ENCODE results near the gene TNFSF9. TPM values are rescaled to one million over a fixed set of nuclear protein-coding genes. Genes with fewer than 3 reads are reported as not detected.

The TNFSF9 gene
- total and polyA plus RNA-seq, 2 of the 8 experiments (the other 6 are each of a cell fraction or from before 2014, with no cell fraction given), result 1.7 to 4.4 TPM

DNA sequence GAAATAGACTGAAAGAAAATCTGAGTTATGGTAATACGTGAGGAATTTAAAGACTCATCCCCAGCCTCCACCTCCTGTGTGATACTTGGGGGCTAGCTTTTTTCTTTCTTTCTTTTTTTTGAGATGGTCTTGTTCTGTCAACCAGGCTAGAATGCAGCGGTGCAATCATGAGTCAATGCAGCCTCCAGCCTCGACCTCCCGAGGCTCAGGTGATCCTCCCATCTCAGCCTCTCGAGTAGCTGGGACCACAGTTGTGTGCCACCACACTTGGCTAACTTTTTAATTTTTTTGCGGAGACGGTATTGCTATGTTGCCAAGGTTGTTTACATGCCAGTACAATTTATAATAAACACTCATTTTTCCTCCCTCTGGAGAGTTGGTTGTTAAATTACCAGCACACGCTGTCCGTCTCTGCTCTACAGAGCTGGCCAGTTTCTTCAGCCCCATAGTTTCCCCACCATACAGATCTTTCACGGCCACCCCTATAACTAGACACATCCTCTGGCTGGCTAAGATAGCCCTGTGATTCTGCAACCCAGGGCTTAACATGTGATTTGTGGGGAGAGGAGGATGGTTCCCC lies 4.8 kb downstream of the TNFSF9 start:
- no peaks in the 10 kb centered on the region for H3K79me2 ChIP-seq (ENCODE audit: control insufficient read depth in 1 of 2, insufficient read depth in 2 of 2, low read length in 2 of 2)
- no peak overlapping the region for H2BK5ac ChIP-seq (ENCODE audit: low read depth, low read length)
- no peak for FAIRE-seq
- H3K18ac ChIP-seq (ENCODE audit: extremely low read depth, low read length), result no peak overlapping the region
- no peak overlapping the region for H2BK120ac ChIP-seq (replicated peaks; ENCODE audit: low read depth, low read length)
- H3K27ac ChIP-seq (ENCODE audit: low read depth, low read length), result no peak overlapping the region
- H3K79me1 ChIP-seq (ENCODE audit: low read depth, low read length), result peaks cover 4% of the 10 kb centered on the region
- H3K9ac ChIP-seq (replicated peaks in 1 of 4; ENCODE audit: extremely low read depth in 1 of 4, low read depth in 3 of 4, low read length in 3 of 4), result no peak overlapping the region
- WGBS, 2 experiments (ENCODE audit: extremely low coverage in 1 of 2, insufficient coverage in 1 of 2, insufficient read length in 1 of 2, insufficient replicate concordance in 2 of 2, low coverage in 1 of 2, low lambda C conversion rate in 2 of 2, missing lambda C conversion rate in 1 of 2), result 87% methylated on average over 10 of the region's 10 CpGs; no CpG with 5 or more reads in 1 of the 2 experiments
- ChIA-PET POLR2A (ENCODE audit: partially characterized antibody) (interaction anchor here (0.6 to 6.7 kb wide), 5 partner anchors 12 to 432 kb away, joined by 3 to 72 read pairs (median 3); no protein-coding TSS in a partner anchor), CTCF (ENCODE audit: partially characterized antibody) (interaction anchor here (0.6 to 1.9 kb wide), 4 partner anchors 16 to 327 kb away, joined by 4 to 7 read pairs (median 5); no protein-coding TSS in a partner anchor)
- H4K20me1 ChIP-seq (replicated peaks in 1 of 2; ENCODE audit: control insufficient read depth in 1 of 2, insufficient read depth in 2 of 2, low read length in 2 of 2), result peaks cover 0 to 4% of the 10 kb centered on the region in 2 experiments
- H3K4ac ChIP-seq (replicated peaks; ENCODE audit: insufficient read length, low read depth, low read length), result no peak overlapping the region
- H2BK20ac ChIP-seq (ENCODE audit: low read length), result no peak overlapping the region
- H2BK15ac ChIP-seq (ENCODE audit: low read length), result no peak overlapping the region
- peaks cover 17 to 35% (median 30%) of the 10 kb centered on the region in 4 experiments for H3K27me3 ChIP-seq (replicated peaks in 1 of 4; ENCODE audit: control insufficient read depth in 3 of 4, extremely low read depth in 1 of 4, insufficient read depth in 3 of 4, low read length in 3 of 4)
- no peak overlapping the region for H3K23ac ChIP-seq (ENCODE audit: insufficient read length)
- no peak overlapping the region for H3K4me2 ChIP-seq (ENCODE audit: insufficient read depth in 1 of 2, low read depth in 2 of 2, low read length in 2 of 2)
- H3K14ac ChIP-seq (ENCODE audit: insufficient read length), result no peak overlapping the region
- H3K36me3 ChIP-seq (ENCODE audit: control insufficient read depth in 2 of 4, insufficient read depth in 4 of 4, low read length in 3 of 4), result no peaks in the 10 kb centered on the region; a peak in 1 of 8 replicates
- H2AFZ ChIP-seq (ENCODE audit: low read length), result no peak overlapping the region
- no peak overlapping the region for H4K5ac ChIP-seq (ENCODE audit: insufficient read length, low read depth, low read length)
- no peak overlapping the region for H4K8ac ChIP-seq (ENCODE audit: extremely low read depth, insufficient read depth, low read length)
- peaks cover 5 to 21% (median 13%) of the 10 kb centered on the region in 4 experiments for H3K4me1 ChIP-seq (replicated peaks in 1 of 4; ENCODE audit: control insufficient read depth in 3 of 4, insufficient read depth in 4 of 4, low read length in 3 of 4)
- H4K91ac ChIP-seq (replicated peaks; ENCODE audit: insufficient read length, low read length), result no peak overlapping the region
- H2AK5ac ChIP-seq (ENCODE audit: low read depth, low read length), result no peak overlapping the region
- H3K23me2 ChIP-seq (ENCODE audit: low read depth, low read length), result peaks cover 17% of the 10 kb centered on the region; the same call in 1 of the 2 replicates
- no peak overlapping the region for H3K4me3 ChIP-seq (ENCODE audit: extremely low read depth in 1 of 4, insufficient read depth in 2 of 4, low read depth in 3 of 4, low read length in 4 of 4)
- peaks cover 4 to 9% of the 10 kb centered on the region in 2 experiments; a peak in 2 of 4 replicates for H3K9me3 ChIP-seq (ENCODE audit: insufficient read depth in 2 of 2, low read depth in 1 of 2, low read length in 1 of 2)
- H3K56ac ChIP-seq (replicated peaks; ENCODE audit: insufficient read length, low read depth, low read length), result no peak overlapping the region
- H2BK12ac ChIP-seq (ENCODE audit: low read depth, low read length), result no peak overlapping the region
- no peak for DNase-seq (ENCODE audit: low read depth in 1 of 2, low spot score in 2 of 2)
- TF ChIP-seq POLR2A (IDR thresholded peaks at IDR 0.05; ENCODE audit: control extremely low read depth in 1 of 2, low read depth in 2 of 2, low read length in 2 of 2) (no peak), KDM5A (IDR thresholded peaks at IDR 0.05; ENCODE audit: low read length) (no peak), CBX5 (IDR thresholded peaks at IDR 0.05; ENCODE audit: low read depth, low read length) (no peak), BACH1 (IDR thresholded peaks at IDR 0.05; ENCODE audit: low read length) (no peak), GABPA (IDR thresholded peaks at IDR 0.05; ENCODE audit: borderline replicate concordance, insufficient read depth, low read length) (no peak), BCL11A (IDR thresholded peaks at IDR 0.05; ENCODE audit: low read depth in 2 of 2, low read length in 2 of 2) (no peak), TCF12 (IDR thresholded peaks at IDR 0.05; ENCODE audit: low read depth, low read length) (no peak), JUND (IDR thresholded peaks at IDR 0.05; ENCODE audit: low read length) (no peak), PHF8 (conservative IDR thresholded peaks at IDR 0.05; ENCODE audit: low read depth, low read length) (no peak), MAFK (IDR thresholded peaks at IDR 0.05; ENCODE audit: low read depth, low read length) (no peak), HDAC6 (IDR thresholded peaks at IDR 0.05; ENCODE audit: low read depth, low read length) (no peak), EZH2 (IDR thresholded peaks at IDR 0.05; ENCODE audit: low read depth, low read length, severe bottlenecking) (no peak), RNF2 (IDR thresholded peaks at IDR 0.05; ENCODE audit: borderline replicate concordance, low read depth, low read length, missing control alignments, poor library complexity, severe bottlenecking) (no peak)

Measured in H1 (cell line).